NCI-H2107 (cell line): ENCODE data around the gene UBR4.

Source experiments
- DNase-seq: peaks from one replicate; lab custom pipeline; 2025; lab: John Stamatoyannopoulos, UW

The UBR4 gene

DNA sequence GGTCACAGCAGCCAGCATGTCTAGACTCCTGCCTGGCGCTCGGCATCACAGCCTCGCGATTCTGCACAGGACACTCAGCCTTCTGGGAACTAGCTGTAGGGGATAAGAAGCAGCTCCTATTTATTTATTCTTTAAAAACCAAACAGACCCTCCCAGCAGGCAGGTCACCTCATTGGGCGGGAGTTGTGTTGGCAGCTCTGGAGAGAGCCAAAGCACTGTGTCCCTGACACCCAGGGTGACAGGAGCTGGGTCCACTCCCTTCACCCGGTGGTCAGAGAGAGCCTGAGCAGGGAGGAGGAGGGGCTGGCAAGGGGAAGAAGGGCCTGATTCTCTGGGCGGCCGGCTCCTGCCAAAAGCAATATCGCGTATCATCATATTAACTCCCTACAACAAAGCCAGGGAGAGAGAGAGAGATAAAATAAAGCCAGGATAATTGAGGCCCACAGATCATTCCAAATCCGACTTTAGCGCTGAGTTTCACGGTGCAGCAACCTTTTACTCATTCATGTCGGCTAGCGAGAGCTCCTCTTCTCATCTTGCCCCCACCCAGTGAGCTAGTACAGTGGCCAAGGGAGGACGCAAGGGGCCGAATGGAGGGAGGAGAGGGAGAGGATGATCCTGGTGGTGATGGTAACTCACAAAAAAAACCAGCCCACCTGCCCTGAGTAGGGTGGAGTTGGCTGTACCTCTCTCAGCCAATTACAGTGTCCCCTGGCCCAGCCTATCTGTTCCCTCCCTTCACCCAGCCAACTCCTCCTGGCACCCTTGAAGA, 173.8 kb downstream of the UBR4 start:
- DNase-seq: no peak

DNA sequence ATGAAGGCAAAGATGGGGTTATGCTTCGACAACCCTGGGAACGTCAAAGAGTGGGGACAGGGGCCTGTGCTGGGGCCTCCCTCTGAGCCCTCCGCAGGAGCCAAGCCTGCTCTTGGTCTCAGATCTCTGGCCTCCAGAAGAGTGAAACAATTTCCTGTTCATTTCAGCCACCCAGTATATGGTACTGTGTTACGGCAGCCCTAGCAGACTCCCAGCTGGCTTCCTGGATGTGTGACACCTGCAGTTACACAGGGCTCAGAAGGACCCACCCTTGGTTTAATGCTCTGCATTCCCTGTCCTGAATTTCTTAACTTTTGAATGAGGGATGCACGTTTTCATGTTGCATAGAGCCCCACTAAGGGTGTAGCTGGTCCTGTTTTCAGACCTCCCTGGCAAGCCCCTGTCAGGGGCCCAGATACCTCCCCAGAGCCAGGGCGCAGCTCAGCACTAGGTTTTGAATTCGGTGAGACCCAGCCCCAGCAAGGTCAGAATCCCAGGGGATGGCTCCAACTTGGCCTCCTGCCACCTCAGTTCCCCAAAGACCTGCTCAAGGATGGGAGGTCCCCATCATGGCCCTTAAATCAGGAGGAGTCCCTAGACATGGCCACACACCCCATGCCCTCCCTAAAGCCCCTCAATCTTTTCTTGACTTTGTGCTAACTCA, 174.6 kb downstream of the UBR4 start:
- no peak for DNase-seq

GRCh38 chr1:19034721-19035120, 175.3 kb downstream of the UBR4 start:
- no peak for DNase-seq

- DNase-seq: no peak
Observed at GRCh38 chr1:19033926-19034680, 176.0 kb downstream of the UBR4 start.

- no peak for DNase-seq
Observed at GRCh38 chr1:19033515-19033839, 176.6 kb downstream of the UBR4 start.

DNA sequence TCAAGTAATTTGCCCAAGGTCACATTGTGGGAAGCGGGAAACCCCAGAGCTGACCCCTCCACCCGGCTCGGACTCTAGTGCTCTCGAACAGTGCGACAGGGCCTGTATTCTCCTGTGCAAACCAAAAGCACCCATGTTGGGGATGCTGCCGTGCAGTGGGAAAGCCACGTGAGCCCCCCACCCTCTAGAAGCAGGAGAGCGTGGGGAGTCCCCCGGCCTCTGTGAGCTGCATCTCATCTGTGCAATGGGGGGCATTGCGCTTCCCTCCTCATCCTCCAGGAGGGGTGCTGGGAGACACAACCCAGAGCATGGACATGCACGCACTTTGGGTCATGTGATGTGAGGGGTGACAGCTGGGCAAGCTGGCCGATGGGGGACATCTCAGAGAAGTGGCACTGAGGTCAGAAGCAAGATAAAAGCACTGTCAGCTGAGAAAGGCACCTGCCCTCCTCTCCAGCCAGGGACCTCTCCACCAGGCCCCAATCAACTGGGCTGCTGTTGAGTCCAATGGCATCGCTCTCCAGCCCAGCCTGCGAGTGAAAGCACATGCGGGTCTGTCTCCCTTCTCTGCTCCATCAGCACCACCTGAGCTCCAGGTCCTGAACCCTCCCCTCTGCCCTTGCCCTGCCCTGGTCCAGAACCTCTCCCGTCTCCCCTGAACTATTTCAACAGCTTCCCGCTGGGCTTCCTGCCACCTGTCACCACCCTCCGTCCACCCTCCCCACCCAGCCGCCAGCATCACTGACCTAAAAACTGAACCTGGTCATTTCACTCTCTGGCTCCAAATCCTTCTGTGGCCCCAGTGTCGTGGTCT, 177.2 kb downstream of the UBR4 start:
- no peak for DNase-seq

DNA sequence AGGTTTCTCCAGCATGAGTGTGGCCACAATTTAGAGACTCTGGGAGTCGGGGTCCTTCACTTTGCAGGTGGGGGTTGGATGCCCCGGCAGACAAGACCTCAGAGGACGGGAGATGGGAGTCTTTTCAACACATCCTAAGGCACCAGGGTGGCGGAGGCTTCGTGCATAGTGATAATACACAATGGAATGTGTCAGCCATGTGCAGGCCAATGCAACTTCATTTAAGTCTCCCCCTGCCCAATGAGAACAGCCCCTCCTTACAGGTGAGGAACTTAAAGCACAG, 177.7 kb downstream of the UBR4 start:
- DNase-seq: no peak

DNA sequence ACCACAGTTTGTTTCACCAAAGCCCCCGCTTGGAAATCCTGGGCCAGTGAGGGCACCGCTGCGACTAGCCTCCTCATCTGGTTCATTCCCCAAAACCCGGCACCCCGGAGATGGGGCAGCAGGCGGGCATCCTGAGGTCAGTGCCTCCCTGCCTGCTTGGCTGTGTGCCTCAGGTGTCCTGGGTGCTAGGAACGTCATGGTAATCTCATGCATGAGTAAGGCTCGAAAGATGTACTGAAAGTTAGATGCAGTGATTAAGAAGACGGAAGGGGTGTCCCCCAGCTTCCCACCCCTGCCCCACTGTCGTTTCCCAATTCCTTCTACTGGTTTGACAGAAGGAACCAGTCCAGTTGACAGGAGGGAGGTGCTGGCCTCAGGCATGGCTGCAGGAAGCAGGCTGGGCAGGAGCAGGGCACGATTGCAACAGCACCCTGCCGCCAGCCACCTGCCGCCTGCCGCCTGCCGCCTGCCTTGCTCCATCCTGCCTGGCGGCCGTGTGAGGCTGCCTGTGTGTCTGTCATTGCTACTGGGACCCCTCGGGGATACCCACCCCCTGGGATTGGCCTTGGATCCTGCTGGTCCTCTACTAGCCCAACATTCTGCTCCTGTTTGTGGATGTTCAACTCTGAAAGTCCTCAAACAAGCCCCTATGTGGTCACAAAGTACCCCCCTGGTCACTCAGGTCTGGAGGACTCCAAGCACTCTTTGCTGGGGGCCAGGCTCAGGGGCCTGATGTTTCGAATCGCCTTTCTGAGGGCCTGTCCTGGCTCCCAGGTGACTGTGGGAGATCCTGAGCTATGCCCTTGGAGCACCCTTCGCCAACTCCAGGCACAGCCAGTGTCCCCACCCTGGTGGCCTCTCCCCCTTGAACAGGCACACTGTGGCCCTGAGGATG, 180.6 kb downstream of the UBR4 start:
- DNase-seq: no peak

DNA sequence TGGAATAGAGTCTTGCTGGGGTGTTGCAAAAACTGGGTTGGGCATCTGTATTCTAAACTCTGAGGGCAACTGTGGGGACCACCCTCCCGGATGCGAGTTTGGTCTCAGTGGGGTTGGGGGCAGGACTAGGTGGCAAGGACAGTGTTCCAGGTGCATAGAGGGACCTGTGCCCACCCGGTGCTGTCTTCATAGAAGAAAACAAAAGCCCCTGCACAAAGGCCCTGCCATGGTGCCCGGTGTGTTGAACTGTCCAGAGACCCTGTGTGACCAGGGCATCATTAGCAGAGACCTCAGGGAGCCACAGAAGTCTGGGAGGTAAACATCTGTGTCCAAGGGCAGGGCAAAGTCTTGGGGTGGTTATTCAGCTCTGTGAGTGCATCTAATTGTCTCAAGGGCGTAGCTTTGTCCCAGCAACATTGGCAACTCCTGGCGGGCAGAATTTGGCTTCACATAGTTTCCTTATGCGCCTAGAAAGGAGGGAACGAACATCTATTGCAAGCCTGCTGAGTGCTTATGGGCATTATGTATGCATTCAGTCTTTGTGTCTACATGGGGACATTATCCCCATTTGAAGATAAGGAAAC, 181.4 kb downstream of the UBR4 start:
- DNase-seq: no peak

GRCh38 chr1:19028110-19028509, 182.0 kb downstream of the UBR4 start:
- DNase-seq: peak; percentile 42
